Neural cell (in vitro differentiated cells): ENCODE data around the gene CLEC18A.
"Not testable (repeated sequence)": the region's sequence is repeated elsewhere in the genome, so short reads cannot be mapped to it uniquely, and the experiment has no call there.

Experiments used
- CTCF ChIP-seq: fragments of 450-650 bp; IDR thresholded peaks from 2 replicates; pipeline ENCODE4 v1.5.1; 2014; ENCODE audit warnings: antibody characterized with exemption, mild to moderate bottlenecking, moderate library complexity; ENCODE audit not compliant: poor library complexity, severe bottlenecking
- EP300 ChIP-seq: fragments of 450-650 bp; conservative IDR thresholded peaks from 2 replicates; pipeline ENCODE4 v1.6.1; 2014; ENCODE audit warnings: antibody characterized with exemption, mild to moderate bottlenecking, moderate library complexity; ENCODE audit not compliant: poor library complexity, severe bottlenecking
- EZH2 ChIP-seq: fragments of 200-600, 300-800 bp; shearing (Covaris generic), sonication (generic); IDR thresholded peaks from 2 replicates; pipeline ENCODE4 v1.6.1; 2014; ENCODE audit warnings: antibody characterized with exemption, low read length, borderline replicate concordance, mild to moderate bottlenecking; ENCODE audit not compliant: insufficient read depth, poor library complexity, severe bottlenecking
- MXI1 ChIP-seq: fragments of 450-650 bp; conservative IDR thresholded peaks from 2 replicates; pipeline ENCODE4 v1.6.1; 2014; ENCODE audit warnings: antibody characterized with exemption, mild to moderate bottlenecking; ENCODE audit not compliant: poor library complexity, severe bottlenecking
- POLR2AphosphoS5 ChIP-seq: IDR thresholded peaks from 2 replicates; pipeline ENCODE4 v1.6.1; 2012
- RAD21 ChIP-seq: fragments of 450-650 bp; conservative IDR thresholded peaks from 2 replicates; pipeline ENCODE4 v1.6.1; 2014; ENCODE audit warnings: antibody characterized with exemption, mild to moderate bottlenecking, moderate library complexity
- REST ChIP-seq: IDR thresholded peaks from 2 replicates; pipeline ENCODE4 v1.6.1; 2012; ENCODE audit warnings: borderline replicate concordance
- SMC3 ChIP-seq: fragments of 450-650 bp; conservative IDR thresholded peaks from 2 replicates; pipeline ENCODE4 v1.6.1; 2014; ENCODE audit warnings: antibody characterized with exemption, mild to moderate bottlenecking, moderate library complexity; ENCODE audit not compliant: poor library complexity
- TAF1 ChIP-seq: IDR thresholded peaks from 2 replicates; pipeline ENCODE4 v1.6.1; 2012; ENCODE audit warnings: low read depth

- TF ChIP-seq REST, CTCF, EP300, EZH2, POLR2AphosphoS5, SMC3, MXI1, RAD21, TAF1: not testable (repeated sequence)
Measured at GRCh38 chr16:69999801-70000200, 48.7 kb downstream of the CLEC18A start.
